ENCODE data around the gene COMTD1. TPM values are rescaled to one million over a fixed set of nuclear protein-coding genes. Genes with fewer than 3 reads are reported as not detected.
A peak's percentile ranks its signal among the peaks of the same experiment; 100 is the strongest.
"Not testable (repeated sequence)": the region's sequence is repeated elsewhere in the genome, so short reads cannot be mapped to it uniquely, and the experiment has no call there.

The COMTD1 gene
- total RNA-seq, 1 donor from 2014 or later, result 36.4 TPM

DNA sequence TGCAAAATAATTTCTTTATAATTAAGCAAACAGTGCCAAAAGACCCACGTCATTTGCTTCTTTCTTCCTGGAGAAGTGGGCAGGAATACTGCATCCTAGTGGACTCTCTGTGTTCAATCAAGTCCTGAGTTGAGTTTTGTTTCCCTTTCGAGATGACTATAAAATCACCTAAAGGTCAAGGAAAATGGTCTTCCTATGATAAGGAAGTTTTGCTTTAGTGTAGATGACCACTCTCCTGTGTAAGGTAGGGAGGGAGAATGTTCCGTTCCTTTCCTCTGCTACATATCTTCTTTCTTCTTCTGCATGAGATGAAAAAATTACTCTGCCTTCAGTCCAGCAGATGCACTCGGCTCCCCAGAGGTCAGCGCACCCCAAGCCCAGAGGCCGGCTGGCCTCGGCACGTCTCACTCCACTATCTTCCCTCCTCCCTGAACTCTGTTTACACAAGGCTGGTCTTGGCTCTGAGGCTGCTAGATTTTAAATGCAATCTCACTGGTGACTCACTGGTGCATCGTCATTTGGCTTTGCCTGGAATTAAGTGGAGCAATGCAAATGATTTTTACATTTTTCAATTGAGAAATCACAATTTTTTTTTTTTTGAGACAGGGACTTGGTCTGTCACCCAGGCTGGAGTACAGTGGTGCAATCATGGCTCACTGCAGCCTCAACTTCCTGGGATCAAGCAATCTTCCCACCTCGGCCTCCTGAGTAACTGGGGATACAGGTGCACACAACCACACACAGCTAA lies 43.8 kb downstream of the COMTD1 start:
- no peak overlapping the region for H3K27ac Mint-ChIP-seq
- H3K9me3 Mint-ChIP-seq, result no peaks in the 10 kb centered on the region
- no peak overlapping the region for H3K4me3 Mint-ChIP-seq
- H3K27me3 Mint-ChIP-seq (ENCODE audit: insufficient read depth), result no peaks in the 10 kb centered on the region
- H3K36me3 Mint-ChIP-seq (ENCODE audit: low read depth), result no peaks in the 10 kb centered on the region
- intact Hi-C loops (cut with micrococcal nuclease), result no loop called here
- H3K4me1 Mint-ChIP-seq (ENCODE audit: low read depth), result peaks cover 5% of the 10 kb centered on the region
- no peak for DNase-seq (ENCODE audit: low spot score)

GRCh38 chr10:75189266-75190096 lies 46.3 kb downstream of the COMTD1 start:
- Mint-ChIP-seq H3K27ac (no peak overlapping the region), H3K4me3 (no peak overlapping the region), H3K36me3 (ENCODE audit: low read depth) (no peaks in the 10 kb centered on the region), H3K27me3 (ENCODE audit: insufficient read depth) (no peaks in the 10 kb centered on the region), H3K4me1 (ENCODE audit: low read depth) (peaks cover 5% of the 10 kb centered on the region), H3K9me3 (no peaks in the 10 kb centered on the region)
- DNase-seq (ENCODE audit: low spot score), result no peak
- intact Hi-C loops (cut with micrococcal nuclease), result loop anchor here (5.0 kb wide), 1 partner anchor 52 kb away; no protein-coding TSS in a partner anchor

DNA sequence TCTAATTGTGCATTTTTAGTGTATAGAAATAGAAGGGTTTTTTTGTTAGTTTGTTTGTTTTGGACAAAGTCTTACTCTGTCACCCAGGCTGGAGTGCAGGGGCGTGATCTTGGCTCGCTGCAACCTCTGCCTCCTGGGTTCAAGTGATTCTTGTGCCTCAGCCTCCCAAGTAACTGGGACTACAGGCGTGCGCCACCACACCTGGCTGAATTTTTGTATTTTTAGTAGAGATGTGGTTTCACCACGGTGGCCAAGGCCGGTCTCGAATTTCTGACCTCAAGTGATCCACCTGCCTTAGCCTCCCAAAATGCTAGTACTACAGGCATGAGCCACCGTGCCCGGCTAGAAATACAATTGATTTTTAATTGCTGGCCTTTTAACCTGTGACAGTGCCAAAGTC lies 47.2 kb downstream of the COMTD1 start:
- not testable (repeated sequence) for H3K9me3 Mint-ChIP-seq; H3K36me3 Mint-ChIP-seq (ENCODE audit: low read depth); H3K4me3 Mint-ChIP-seq; H3K27me3 Mint-ChIP-seq (ENCODE audit: insufficient read depth); H3K27ac Mint-ChIP-seq; DNase-seq (ENCODE audit: low spot score); H3K4me1 Mint-ChIP-seq (ENCODE audit: low read depth)
- intact Hi-C loops (cut with micrococcal nuclease), result loop anchor here (1.0 to 5.0 kb wide), 4 partner anchors 22 to 51 kb away; partner anchors contain the start of gene VDAC2

- Mint-ChIP-seq H3K4me3 (no peak overlapping the region), H3K9me3 (no peaks in the 10 kb centered on the region), H3K27ac (peak overlapping the region; percentile 23), H3K27me3 (ENCODE audit: insufficient read depth) (no peaks in the 10 kb centered on the region), H3K36me3 (ENCODE audit: low read depth) (no peaks in the 10 kb centered on the region), H3K4me1 (ENCODE audit: low read depth) (peaks cover 5% of the 10 kb centered on the region)
- intact Hi-C loops (cut with micrococcal nuclease), result loop anchor here (1.0 to 5.0 kb wide), 4 partner anchors 22 to 51 kb away; partner anchors contain the start of gene VDAC2
- DNase-seq (ENCODE audit: low spot score), result peak; percentile 53
These were observed 47.8 kb downstream of the COMTD1 start for GRCh38 chr10:75187961-75188426.

DNA sequence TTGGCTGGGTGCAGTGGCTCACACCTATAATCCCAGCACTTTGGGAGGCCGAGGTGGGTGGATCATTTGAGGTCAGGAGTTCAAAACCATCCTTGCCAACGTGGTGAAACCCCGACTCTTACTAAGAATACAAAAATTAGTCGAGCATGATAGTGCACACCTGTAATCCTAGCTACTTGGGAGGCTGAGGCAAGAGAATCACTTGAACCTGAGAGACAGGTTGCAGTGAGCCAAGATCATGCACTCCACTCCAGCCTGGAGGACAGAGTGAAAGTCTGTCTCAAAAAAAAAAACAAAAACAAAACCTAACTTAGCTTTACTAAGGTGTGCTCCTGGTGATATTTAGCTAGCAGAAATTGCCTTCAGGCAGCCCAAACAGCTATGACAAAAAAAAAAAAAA lies 49.4 kb downstream of the COMTD1 start:
- Mint-ChIP-seq H3K4me3 (no peak overlapping the region), H3K27me3 (ENCODE audit: insufficient read depth) (no peaks in the 10 kb centered on the region), H3K9me3 (no peaks in the 10 kb centered on the region), H3K36me3 (ENCODE audit: low read depth) (no peaks in the 10 kb centered on the region), H3K27ac (no peak overlapping the region), H3K4me1 (ENCODE audit: low read depth) (peaks cover 9% of the 10 kb centered on the region)
- intact Hi-C loops (cut with micrococcal nuclease), result loop anchor here (5.0 kb wide), 1 partner anchor 49 kb away; no protein-coding TSS in a partner anchor
- no peak for DNase-seq (ENCODE audit: low spot score)

Other genes with a start within 250 kb of the COMTD1 start
- 16.2 and 16.5 TPM in 2 replicates for gene SAMD8, start 124.3 kb downstream of the COMTD1 start, total RNA-seq
- 220 and 224 TPM in 2 replicates for gene VDAC2, start 25.2 kb downstream of the COMTD1 start, total RNA-seq
- 0.07 TPM in 1 of 2 replicates, not detected in the other for gene ZNF503, start 165.8 kb upstream of the COMTD1 start, total RNA-seq
- not detected in 2 replicates for gene LRMDA, start 195.7 kb upstream of the COMTD1 start, total RNA-seq